Activated CD8-positive, alpha-beta memory T cell treated with anti-CD3 and anti-CD28 coated beads, Interleukin-2, amount 50 U/mL, for 48 hours (primary cell): ENCODE data around the gene SMARCD2.
A peak's percentile ranks its signal among the peaks of the same experiment; 100 is the strongest.
"Not testable (repeated sequence)": the region's sequence is repeated elsewhere in the genome, so short reads cannot be mapped to it uniquely, and the experiment has no call there.

Experiments used
- DNase-seq: peaks from one replicate; pipeline ENCODE4 v3.0.0-alpha.2; 2020

Gene SMARCD2

GRCh38 chr17:63842540-63843386 lies at the start of gene SMARCD2:
Gene SMARCD2, minus strand, starts transcription at chr17:63842685. Its CDS starts 11 bp downstream, at chr17:63842674.
- peak; percentile 98 for DNase-seq

GRCh38 chr17:63889026-63889848 lies 46.8 kb upstream of the SMARCD2 start:
- DNase-seq = peak; percentile 54

- DNase-seq = peak; percentile 35
Measured at GRCh38 chr17:63885119-63885518, 42.6 kb upstream of the SMARCD2 start.

GRCh38 chr17:63882626-63883126 lies 40.2 kb upstream of the SMARCD2 start:
- peak; percentile 18 for DNase-seq

- DNase-seq = peak; percentile 79
Measured at GRCh38 chr17:63881935-63882601, 39.6 kb upstream of the SMARCD2 start, which contains the start of gene GH2. Gene GH2, minus strand, starts transcription at chr17:63881944. Its CDS starts 143 bp downstream, at chr17:63881801.

- DNase-seq = not testable (repeated sequence)
Measured at GRCh38 chr17:63881337-63881736, 38.9 kb upstream of the SMARCD2 start.

GRCh38 chr17:63880706-63881105 lies 38.2 kb upstream of the SMARCD2 start:
- peak; percentile 45 for DNase-seq

- DNase-seq = not testable (repeated sequence)
Measured at GRCh38 chr17:63878413-63878812, 35.9 kb upstream of the SMARCD2 start.

- DNase-seq = not testable (repeated sequence)
Measured at GRCh38 chr17:63874693-63875092, 32.2 kb upstream of the SMARCD2 start.

GRCh38 chr17:63874061-63874626 lies 31.7 kb upstream of the SMARCD2 start:
- not testable (repeated sequence) for DNase-seq

- not testable (repeated sequence) for DNase-seq
Measured at GRCh38 chr17:63873577-63873976, 31.1 kb upstream of the SMARCD2 start, which contains the start of gene CSH2. Gene CSH2, minus strand, starts transcription at chr17:63873677. Its CDS starts 63 bp downstream, at chr17:63873614.

GRCh38 chr17:63871646-63872365 lies 29.3 kb upstream of the SMARCD2 start:
- not testable (repeated sequence) for DNase-seq

- not testable (repeated sequence) for DNase-seq
Measured at GRCh38 chr17:63870292-63870665, 27.8 kb upstream of the SMARCD2 start.

- not testable (repeated sequence) for DNase-seq
Measured at GRCh38 chr17:63869491-63870291, 27.2 kb upstream of the SMARCD2 start.

GRCh38 chr17:63866625-63867024 lies 24.1 kb upstream of the SMARCD2 start:
- DNase-seq = not testable (repeated sequence)

GRCh38 chr17:63859257-63859656 lies 16.8 kb upstream of the SMARCD2 start:
- DNase-seq = no peak

GRCh38 chr17:63856425-63856824 lies 13.9 kb upstream of the SMARCD2 start:
- DNase-seq = not testable (repeated sequence)

GRCh38 chr17:63855185-63855584 lies 12.7 kb upstream of the SMARCD2 start:
- no peak for DNase-seq

- no peak for DNase-seq
Measured at GRCh38 chr17:63854709-63855108, 12.2 kb upstream of the SMARCD2 start.

GRCh38 chr17:63853260-63853659 lies 10.8 kb upstream of the SMARCD2 start:
- no peak for DNase-seq

GRCh38 chr17:63850401-63850800 lies 7.9 kb upstream of the SMARCD2 start:
- no peak for DNase-seq
